Activated CD4-positive, CD25-positive, alpha-beta regulatory T cell treated with anti-CD3 and anti-CD28 coated beads, Interleukin-2, amount 50 U/mL, for 16 hours (primary cell): ENCODE results near the gene LIN52.

ENCODE experiments used
- DNase-seq: peaks from one replicate; pipeline ENCODE4 v3.0.0-alpha.2; 2020; ENCODE audit warnings: low read depth, low spot score

The LIN52 gene

DNA sequence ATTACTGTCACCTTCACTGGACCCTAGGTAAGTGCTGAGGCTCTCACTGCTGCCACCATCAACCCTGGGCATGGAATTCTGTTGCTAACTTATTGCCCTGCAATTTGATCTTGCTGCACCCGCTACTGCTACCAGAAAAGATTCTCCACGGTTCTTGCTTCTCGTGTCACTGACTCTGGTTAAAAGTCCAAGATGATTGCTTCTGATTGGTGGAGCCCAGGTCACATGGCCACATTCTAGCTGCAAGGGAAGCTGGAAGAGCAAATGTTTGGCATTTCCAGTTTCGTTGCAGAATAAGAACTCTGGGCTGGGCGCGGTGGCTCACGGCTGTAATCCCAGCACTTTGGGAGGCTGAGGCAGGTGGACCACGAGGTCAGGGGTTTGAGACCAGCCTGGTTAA lies 147.0 kb downstream of the LIN52 start:
- no peak for DNase-seq

DNA sequence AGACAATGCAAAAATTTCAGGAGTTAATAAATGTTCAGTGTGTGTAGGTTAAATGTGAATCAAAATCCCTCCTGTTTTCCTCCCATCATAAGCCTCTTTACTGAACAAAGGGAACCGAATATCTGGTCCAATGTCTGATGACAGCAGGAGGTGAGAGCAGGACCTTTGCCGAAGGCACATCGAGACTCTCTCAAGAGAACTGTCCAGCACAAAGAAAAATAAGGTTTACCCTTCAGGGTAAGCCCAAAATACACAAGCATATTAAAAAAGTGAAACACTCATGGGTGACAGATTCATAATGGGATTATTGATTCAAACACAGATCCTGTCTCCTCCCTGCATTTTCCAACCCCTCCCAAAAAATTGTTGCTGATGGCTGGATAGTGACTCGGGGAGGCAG lies 150.3 kb downstream of the LIN52 start:
- no peak for DNase-seq

DNA sequence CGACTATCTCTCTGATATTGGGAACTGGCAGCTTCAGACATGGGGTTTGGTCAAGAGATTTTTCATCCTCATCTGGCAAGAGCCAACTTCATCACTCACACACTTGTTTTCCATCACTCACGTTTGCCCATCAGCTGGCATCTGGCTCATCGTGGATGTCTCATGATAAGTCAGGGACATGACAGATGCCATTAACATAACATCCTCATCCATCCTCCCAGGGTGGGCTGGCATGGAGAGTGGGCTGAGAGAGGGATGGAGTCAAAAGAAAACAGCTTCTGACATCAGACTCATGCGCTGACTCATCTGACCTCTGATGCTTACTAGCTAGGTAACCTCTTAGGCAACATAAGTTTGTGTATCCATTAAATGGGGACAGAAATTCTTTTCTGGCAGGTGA lies 152.7 kb downstream of the LIN52 start:
- DNase-seq = no peak

DNA sequence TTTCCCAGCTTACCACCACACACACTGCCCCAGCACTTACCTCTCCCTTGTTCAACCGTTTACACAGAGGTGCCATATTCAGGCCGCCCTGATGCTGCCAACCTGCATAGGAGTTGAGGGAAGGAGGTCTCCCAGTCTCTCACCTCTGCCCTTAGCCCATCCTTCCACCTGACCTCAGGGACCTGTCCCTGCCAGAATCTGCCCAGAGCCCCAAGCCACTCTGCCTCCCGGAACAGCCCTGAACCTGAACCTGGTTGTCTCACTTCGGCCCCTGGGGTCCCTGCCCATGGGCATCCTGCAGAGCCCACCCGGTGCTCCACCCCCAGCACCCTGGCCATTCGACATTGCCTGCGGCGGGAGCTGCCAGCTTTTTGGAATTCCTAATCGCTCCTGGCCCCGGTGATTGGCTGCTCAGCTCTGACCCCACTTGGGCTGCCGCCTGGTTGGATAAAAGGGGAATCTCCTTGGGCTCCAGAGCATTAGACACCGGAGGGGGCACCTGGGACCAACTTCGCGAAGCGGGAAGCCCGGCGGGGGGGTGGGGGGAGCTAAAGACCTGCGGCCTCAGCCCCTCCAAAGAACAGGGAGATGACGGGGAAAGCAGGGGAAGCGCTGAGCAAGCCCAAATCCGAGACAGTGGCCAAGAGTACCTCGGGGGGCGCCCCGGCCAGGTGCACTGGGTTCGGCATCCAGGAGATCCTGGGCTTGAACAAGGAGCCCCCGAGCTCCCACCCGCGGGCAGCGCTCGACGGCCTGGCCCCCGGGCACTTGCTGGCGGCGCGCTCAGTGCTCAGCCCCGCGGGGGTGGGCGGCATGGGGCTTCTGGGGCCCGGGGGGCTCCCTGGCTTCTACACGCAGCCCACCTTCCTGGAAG lies 154.5 kb downstream of the LIN52 start, which contains the start of gene VSX2:
Gene VSX2 (plus strand): TSS at position 476 of the 874 bp plus-strand sequence. CDS start 113 bp downstream, at position 589.
- no peak for DNase-seq

DNA sequence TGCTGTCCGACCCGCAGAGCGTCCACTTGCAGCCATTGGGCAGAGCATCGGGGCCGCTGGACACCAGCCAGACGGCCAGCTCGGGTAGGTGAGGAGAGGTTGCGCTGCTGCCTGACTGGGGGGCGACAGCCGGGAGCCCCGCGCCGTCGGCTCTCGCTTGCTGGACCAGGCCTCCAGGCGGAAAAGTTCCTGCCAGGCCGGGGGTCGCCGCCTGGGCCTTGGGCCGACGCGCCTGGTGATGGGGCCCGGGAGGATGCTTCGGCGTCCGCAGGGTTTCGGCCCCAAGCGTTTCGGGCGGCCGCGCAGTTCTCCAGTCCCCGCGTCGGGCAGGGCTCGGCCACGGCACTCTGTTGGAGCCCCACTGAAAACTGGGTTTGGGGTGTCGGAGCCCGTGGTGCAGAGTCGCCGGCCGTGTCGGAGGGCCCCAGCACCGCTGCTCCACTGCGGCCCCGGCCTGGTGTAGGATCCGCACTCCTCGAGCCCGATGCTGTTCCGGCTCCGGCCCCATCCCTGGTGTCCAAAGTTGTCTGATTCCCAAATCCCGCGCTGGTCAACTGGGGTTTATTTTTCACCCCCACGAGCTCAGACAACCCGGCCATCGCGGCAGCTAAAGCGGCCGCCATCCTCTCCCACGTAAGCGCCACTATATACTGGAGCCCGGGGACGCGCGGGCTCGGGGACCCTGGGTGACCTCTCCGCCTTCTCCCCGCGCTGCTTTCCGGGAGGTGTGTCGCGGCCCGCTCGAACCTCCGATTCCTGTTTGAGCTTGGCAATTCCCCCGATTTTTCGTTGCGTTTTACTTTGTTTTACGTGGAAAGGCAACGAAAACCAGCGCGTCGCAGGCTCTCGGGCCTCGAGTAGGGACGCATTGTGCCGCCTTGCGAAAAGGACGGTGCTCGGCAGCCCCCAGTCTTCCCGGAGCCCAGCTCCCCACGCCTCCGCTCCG lies 155.4 kb downstream of the LIN52 start:
- no peak for DNase-seq

DNA sequence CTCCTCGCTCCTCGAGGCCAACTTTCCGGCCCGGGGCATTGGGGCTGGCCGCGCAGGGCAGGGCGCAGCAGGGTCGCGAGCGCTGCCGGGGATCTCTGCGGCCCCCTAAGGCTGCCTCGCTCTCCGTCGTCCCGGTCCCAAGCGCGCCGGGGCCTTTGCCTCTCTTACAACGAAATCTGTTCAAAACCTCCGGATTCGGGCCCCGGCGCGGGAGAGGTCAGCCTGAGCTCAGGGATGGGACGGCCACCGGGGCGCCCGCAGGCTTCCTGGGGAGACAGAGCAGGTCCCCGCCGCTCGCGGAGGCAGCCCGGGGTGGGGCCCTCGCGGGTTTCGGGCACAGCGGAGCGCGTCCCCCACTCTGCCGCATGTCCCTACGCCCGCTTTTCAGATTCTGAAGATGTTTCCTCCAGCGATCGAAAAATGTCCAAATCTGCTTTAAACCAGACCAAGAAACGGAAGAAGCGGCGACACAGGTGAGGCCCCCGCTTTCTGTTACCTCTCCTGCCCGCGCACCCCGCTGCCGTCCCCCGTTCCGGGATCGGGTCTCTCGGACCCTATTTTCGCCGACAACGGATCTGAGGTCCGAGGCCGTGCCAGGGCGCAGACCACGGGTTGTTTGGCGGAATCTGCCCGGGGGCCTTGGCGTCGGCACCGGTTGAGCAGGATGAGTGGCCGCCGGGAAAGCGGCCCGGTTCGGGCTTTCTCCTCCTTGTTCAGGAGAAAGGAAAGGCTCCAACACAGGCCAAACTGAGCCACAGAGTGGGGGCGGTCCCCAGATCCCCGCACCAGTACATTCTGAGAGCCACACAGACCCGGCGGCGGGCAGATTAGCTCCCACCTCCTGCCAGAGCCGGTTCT lies 156.3 kb downstream of the LIN52 start:
- no peak for DNase-seq

DNA sequence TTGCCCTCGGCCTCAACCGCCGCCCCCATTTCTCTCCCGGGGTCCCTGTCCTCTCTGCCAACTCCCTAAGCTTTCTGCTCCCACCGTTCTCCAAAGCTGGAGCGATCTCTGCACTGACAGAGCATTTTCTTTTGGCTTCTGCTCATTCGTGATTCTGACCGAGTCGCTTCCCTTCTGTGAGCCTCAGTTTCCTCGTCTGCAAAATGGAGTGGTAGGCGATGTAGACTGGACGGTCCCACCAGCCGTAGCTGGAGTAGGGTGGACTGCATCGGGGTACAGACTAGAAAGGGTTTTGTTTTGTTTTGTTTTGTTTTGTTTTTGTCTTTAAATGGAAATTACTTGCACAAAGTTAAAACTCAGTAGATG lies 156.9 kb downstream of the LIN52 start:
- DNase-seq = no peak

DNA sequence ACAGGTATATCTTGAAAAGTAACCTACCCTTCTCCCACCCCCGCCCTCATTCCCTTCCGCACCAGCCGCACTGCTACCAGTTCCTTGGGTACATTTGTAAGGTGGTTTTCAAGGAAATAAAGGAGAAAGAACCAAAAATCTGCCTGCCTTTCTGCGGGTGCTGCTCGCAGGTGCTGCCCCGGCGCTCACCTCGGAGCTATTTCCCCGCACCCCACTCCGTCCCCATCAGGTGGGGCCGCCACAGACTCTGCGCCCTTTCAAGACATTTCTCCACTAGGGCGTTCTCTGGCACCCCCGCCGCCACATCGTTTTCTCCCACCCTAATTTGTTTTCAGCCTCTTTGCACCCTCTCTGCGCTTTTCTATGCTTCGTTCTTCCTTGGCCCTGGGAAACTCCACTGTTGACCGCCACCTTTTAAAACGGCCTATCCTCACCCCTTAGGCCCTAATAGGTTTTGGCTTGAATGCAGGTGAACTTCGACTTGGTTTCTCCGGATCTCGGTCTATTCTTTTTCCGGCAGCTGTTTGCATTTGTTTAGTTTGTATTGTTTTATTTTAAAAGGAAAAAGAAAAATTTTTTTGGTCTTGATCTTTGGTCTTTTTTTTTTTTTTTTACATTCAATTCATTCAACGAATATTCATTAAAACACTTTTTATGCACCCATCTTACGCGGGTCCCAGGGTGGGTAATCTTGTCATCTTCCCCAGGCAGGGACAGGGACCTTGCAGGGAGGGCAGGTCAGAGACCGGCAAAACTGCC lies 157.4 kb downstream of the LIN52 start:
- DNase-seq = no peak

DNA sequence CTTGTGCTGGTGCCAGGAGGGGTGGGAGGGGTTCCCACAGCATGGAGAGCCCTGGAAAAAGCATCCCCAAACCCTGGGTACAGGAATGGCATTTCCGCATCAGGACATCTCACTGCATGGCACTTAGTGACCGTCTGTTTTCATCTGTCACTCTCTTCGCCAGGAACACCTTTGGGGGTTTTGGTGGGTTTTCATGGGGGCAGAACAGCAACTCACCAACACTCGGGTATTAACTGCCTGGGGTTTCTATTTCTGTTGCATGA lies 158.0 kb downstream of the LIN52 start:
- no peak for DNase-seq

DNA sequence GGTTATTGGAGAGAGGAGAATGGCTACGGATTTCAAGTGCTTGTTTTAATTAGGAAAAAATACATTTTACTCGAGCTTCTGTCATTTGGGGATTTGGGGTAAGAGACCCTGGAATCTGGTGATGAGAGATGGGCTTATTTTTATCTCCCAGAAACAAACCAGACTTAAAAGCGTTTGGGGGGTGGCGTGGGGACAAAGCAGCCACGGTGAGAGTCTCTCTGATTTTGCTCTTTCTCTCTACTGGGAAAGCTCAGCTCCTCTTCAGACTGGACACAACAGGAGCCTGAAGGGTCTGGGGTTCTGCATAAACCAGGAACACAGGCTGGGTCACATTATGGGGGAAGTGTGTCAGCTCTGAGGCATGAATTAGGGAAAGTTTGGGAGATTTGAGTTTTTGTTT lies 158.3 kb downstream of the LIN52 start:
- no peak for DNase-seq

DNA sequence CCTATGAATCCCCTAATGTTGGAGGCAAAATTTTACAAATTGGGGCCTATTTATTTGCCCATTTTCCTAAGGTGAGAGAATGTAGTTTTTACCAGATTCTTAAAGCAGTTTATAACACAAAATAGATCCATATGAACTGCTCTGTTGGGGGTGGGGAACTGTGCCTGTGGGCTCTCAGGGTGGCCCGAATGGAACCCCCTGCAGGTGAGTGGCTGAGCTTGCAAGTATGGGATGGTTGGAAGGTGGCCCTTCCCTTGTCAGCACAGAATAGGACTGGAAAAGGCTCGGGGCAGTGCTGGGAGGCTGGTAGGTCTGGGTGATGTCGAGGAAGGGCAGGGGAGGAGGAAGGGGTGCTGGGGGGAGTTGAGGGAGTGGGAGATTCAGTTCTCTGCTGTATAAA lies 159.4 kb downstream of the LIN52 start:
- DNase-seq = no peak

DNA sequence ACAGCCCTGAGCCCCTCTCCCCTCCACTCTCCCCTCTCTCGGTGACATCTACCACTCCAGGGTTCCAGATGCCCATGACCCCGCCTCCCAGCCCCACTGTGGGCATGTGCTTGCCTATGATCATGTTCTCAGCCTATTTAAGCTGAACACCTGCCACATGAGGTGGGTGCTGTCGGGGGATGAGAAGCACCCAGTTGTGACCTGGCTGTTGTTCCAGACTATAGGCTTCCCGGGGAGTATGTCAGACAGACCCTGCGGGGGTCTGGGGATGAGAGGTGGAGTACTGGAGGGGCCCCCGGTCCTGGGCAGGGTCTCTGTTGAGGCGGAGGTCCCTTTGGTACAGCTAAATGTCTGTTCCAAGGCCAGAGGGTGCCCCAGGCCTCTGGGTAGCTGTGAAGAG lies 160.5 kb downstream of the LIN52 start:
- no peak for DNase-seq

DNA sequence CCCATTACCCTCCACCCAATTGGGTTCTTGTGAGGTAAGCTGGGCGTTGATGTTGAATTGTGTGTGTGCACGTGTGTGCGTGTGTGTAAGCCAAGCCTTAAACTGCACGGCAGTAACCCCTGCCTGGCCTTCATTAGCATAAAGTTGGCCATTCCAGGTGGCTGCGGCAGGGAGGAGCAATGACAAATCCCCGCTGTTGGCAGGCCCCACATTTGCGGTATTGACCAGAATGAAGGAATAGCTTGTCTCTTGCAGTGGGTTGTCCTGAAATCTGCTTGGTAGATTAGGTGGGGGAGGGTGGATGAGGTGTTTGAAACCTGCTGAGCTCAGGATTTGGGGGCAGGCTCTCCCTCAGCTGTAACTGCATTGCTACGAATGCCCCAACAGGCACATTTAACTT lies 161.8 kb downstream of the LIN52 start:
- DNase-seq = no peak

DNA sequence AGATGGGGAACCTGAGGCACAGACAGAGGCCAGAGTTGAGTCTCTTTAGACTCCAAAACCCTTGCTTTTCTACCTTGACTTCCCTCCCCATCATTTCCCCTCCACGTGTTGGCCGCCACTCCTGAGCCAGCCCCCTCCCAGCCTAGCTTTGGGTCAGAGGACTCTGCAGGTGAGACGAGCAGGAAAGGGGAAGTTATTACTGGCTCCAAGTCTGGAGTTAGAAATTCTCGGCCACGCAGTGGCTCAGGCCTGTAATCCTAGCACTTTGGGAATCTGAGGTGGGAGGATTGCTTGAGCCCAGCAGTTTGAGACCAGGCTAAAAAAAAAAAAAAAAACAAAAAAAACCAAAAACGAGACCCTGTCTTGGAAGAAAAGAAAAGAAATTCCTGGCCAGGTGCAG lies 163.3 kb downstream of the LIN52 start:
- no peak for DNase-seq

DNA sequence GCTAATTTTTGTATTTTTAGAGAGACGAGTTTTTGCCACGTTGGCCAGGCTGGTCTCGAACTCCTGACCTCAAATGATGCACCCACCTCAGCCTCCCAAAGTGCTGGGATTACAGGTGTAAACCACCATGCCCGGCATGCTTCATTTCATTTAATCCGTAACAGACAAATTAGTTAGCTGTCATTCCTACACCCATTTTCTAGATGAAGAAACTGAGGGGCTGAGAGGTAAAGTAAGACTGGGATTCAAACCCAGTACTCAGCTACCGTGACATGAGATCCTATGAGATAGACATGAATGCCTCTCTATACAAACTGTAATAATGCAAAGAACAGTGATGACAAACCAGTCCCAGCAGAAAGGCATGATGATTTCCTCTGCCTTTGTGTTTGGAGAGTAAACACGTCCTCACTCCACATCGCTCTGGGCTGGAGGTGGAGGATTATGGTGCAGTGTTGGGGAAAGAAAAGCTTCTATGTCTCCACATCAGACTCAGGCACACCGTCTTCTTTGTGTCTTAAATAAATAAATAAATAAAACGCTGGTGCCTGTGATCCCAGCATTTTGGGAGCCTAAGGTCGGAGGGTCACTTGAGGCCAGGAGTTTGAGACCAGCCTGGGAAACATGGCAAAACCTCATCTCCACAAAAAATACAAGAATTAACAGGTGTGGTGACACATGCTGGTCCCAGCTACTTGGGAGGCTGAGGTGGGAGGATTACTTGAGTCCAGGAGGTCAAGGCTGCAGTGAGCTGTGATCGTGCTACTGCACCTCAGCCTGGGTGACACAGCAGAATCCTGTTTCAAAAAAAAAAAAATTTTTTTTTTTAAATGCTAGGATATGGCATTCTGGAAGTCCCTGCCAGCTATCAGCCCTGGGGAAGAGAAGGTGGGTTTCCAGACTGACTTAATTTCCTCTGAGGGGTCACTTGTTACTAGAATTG lies 164.9 kb downstream of the LIN52 start:
- no peak for DNase-seq
